Skin of body (tissue), 2 donors: ENCODE results near the gene CLEC19A. TPM values are rescaled to one million over a fixed set of nuclear protein-coding genes. Genes with fewer than 3 reads are reported as not detected.

Source experiments
- DNase-seq: peaks from one replicate; lab custom pipeline; 2025; lab: John Stamatoyannopoulos, UW
- total RNA-seq: library from RNA; depleted of rRNA; stranded (reverse); fragments of >200 nt; gene quantifications from one replicate; pipeline ENCODE4 v1.2.3, GENCODE V29; 2014

Gene CLEC19A
- total RNA-seq, 1 donor from 2014 or later: not detected

DNA sequence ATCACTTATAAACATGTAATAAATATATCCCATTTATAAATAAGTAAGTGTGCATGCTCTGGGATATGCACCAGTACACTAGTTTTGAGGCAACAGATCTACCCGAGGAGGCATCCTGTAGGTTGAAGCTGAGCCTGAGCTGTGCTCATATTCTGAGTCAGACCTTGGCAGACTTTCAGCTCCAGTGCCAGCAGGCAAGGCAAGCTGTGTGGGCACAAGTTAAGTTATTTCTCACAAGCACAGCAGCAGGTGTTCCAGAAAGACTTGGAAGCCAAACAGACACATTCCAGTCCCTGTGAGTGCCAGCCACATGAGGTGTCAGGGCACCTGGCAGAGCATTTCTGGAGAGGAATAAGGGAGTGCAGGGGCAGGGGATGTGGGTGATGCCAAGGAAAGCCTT, 1.3 kb upstream of the CLEC19A start:
- DNase-seq: no peak

DNA sequence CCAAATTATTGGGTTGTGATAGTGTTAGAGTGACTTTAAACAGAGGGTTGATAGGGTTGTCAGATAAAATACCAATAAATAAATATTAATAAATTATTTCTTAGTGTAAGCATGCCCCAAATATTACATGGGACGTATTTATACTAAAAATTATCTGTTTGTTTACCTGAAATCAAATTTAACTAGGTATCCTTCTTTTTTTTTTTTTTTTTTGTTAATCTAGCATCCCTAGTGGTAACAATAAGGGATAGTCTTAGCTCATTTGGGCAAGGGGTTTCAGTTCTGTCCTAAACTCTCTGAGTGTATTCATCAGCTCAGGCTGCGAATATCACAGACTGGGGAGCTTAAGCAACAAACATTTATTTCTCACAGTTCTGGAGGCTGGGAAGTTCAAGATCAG, 1.3 kb downstream of the CLEC19A start:
- DNase-seq: no peak

GRCh38 chr16:19287241-19287640, 1.7 kb downstream of the CLEC19A start:
- DNase-seq: no peak

- DNase-seq: no peak
Measured at GRCh38 chr16:19288872-19289799, 3.6 kb downstream of the CLEC19A start.

DNA sequence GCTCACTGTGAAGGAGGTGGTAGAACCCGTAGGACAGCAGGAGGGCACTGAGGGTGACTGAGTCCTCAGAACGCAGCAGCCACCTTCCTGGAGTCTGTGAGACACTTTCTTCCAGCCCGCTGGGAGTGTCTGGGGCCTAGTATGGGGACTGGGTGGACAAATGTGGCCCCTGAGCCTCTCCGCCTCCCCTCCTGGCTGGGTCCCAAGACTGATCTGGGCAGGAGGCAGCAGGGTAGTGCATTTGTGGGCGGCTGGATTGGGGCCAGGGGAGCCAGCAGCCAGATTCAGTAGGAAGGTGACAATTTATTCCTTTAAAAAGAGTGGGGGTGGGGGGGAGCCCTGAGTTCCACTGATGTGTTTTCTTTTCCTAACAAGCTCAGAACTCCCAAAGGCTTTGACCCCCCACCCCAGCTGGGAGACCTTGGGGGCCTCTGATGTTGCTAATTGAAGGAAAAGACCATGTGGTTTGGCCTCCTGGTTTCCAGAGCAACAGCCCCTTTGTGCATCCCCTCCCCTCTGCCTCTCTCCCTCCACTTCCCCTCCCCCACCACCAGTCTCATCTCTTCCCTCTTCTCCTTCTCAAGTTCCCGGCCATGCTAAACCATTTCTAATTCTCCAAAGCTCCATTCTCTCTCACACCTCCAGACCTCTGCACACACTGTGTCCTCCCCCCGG, 4.4 kb downstream of the CLEC19A start:
- DNase-seq: no peak

GRCh38 chr16:19290860-19291259, 5.3 kb downstream of the CLEC19A start:
- DNase-seq: no peak

DNA sequence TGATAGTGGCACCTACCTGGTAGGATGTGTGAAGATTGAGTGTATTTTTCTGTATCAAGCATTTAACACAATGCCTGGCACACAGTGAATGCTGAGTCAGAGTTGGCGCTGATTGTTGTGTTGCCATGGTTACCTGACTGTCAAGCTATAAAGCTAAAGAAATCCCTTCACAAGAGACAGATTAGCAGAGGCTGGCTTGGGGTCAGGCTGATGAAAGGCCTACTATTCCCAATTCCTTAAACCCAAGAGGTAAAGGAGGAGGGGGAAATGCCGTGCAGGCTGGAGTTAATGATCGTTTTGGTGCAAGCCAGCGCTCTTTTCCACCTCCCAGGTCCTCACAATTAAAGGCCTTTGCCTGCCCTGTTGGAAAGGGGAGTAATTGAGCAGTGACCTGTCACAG, 5.9 kb downstream of the CLEC19A start:
- DNase-seq: no peak

DNA sequence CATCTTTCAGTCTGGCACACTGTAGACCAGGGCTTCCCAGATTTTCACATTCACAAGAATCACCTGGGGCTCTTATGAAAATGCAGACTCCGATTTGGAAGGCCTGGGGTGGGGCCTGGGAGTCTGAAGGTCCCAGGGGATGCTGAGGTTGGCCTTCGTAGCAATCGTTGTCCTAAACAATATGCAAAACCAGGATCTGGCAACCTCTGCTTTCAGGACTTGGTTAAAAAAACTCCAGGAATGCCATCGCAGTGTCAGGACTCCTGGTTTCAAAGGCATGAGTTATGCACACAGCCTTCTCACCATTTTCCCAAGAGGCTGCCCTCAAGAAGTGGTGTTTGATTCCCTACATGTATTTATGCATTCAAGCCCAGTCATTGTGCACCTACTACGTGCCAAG, 6.7 kb downstream of the CLEC19A start:
- no peak for DNase-seq

GRCh38 chr16:19294156-19294649, 8.7 kb downstream of the CLEC19A start:
- DNase-seq: no peak

DNA sequence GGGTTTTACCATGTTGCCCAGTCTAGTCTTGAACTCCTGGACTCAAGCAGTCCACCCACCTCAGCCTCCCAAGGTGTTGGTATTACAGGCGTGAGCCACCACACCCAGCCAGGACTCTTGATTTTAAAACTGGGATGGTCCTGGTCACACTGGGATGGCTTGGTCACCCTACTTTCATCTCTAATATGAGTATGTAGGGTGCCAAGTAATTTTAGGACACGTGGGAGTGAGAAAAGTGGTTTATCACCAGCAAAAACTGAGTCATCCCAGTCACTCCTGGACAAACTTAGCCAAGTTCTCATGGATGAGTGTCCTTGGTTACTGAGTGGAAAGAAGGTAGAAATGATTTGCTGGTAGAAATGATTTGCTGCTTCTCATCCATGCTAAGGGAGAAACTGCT, 9.9 kb downstream of the CLEC19A start:
- DNase-seq: no peak

DNA sequence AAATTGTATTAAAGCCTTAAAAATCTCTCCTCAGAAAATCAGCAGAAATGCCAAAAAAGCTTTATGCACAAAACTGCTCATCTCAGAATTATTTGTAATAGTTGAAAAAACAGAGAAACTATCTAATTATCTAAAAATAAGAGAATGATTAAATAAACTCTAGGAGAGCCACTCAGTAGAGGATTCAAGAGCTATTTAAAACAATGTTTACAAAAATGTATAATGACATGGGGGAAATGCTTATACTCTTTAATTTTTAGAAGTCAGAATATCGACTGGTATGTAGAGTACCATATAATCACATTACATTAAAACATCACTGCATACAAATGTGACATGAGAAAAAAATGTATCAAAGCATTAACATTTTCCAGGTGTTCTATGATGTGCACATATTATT, 11.9 kb downstream of the CLEC19A start:
- DNase-seq: no peak

DNA sequence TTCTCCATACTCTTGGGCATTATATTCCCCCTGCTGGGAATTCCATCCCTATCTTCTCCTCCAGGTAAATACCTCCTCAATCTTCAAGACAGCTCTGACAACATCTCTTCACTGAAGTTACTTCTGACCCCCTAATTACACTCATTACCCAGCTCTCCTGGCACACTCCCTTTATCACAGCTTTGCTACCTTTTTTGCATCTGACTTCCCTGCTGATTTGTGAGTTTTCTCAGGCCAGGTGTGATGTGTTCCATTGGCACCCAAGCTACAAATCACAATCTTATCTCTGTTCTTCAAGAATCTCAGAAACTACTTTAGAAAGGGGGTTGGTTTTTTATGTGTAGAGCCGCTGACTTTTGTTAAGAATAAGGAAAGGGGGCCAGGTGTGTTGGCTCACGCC, 14.0 kb downstream of the CLEC19A start:
- no peak for DNase-seq

DNA sequence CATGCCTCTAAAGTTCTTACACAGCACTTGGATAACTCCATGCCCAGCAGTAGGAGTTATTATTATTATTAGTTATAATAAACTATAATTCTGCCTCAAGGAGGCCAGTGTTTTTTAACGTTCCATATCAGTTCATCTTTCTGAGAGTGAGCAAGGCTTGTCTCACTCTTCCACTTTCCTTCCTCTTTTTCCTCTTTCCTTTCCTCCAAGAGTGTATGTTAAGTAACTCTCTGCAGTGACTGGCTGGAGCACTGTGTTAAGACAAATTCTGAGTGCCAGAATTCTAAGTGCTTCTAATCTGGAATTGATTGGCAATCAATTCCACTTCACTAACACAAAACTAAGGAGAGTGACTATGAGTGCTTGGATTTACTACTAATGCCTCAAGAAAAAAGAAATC, 16.4 kb downstream of the CLEC19A start:
- DNase-seq: no peak

DNA sequence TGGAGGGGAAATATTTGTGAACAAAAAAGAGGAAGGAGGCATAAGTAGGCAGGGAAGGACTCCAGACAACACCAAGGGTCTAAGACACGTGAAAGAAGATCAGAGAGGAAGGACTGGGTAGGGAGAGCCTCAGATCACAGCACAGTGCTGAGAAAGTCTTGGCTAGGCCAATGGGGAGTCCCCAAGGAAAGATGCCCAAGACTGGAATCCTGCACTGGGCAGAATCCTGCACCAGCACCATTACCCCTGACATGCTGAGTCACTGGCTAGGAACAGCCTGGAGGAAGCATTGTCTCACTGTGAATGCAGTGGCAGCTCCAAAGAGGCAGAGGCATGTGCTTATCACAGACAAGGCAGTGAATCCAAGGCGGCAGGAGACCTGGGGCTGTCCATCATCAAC, 19.2 kb downstream of the CLEC19A start:
- no peak for DNase-seq

DNA sequence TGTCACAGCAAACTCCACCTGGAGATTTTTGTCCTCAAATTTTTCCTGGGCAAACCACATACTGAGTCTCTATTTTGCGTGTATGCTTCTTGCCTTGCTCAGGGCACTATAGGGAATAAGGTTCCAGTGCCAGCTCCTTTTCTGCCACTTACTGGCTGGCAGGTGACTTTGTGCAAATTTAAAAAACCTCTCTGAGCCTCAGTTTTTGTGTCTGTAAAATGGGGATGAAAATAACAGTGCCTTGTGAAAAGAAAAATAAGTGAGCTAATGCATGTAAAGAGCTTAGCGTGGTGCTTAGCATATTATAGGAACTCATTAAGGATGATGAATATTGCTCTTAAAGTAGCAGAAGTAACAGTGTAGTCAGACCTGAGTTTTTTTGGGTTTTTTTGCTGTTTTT, 19.9 kb downstream of the CLEC19A start:
- no peak for DNase-seq

- DNase-seq: no peak
Measured at GRCh38 chr16:19307587-19308241, 22.2 kb downstream of the CLEC19A start.

GRCh38 chr16:19308392-19308791, 22.9 kb downstream of the CLEC19A start:
- no peak for DNase-seq

DNA sequence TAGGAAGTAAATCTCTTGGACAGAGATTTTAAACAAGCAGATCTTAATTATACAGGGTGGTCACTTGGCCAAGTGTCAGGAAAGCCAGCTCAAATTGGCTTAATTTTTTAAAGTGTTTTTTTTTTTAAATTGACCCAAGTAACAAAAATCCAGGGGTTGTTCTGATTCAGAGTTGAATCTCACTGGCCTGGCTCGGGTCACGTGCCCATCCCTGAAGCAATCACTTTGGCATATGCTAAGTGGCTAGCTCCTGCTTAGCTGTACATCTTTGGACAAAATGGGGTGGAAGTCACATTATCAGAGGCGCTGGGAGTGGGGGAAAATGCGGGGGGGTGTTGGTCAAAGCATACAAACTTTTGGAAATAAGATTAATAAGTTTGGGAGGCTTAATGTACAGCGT, 23.6 kb downstream of the CLEC19A start:
- DNase-seq: no peak

DNA sequence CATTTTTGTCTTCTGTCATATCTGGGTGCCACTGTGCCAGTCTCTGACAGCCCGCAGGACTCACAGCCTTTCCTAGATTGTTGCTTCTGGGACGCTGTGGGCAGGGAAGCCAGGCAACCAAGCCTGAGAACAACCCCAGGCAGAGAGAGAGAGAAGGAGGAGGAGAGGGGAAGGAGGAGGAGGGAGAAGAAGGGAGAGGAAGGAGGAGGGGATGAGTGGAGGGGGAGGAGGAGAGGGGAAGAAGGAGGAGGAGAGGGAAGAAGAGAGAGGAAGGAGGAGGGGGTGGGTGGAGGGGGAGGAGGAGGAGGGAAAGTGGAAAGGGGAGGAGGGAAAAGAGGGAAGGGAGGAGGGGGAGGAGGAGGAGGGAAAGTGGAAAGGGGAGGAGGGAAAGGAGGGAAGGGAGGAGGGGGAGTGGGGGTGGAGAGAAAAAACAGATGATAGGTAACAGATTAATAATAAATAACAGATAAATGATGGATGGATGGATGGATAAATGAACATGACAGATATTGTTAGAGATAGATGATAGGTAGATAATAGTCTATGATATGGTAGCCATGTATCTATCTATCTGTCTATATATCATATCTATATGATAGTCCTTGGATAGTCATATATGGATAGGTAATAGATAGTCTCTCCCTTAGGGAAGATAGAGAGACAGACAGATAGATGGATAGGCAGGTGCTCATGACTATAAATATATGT, 29.3 kb downstream of the CLEC19A start:
- no peak for DNase-seq

GRCh38 chr16:19315889-19316433, 30.4 kb downstream of the CLEC19A start:
- peak; percentile 1 for DNase-seq

GRCh38 chr16:19316846-19317245, 31.3 kb downstream of the CLEC19A start:
- DNase-seq: peak; percentile 26
